Left ventricle myocardium inferior (tissue), 1 donor: ENCODE measurements around the gene PPIL1. TPM values are rescaled to one million over a fixed set of nuclear protein-coding genes. Genes with fewer than 3 reads are reported as not detected.

ENCODE experiments used
- DNase-seq: peaks from one replicate; pipeline ENCODE4 v3.0.0-alpha.2; 2020
- H3K27ac ChIP-seq: fragments of 200-600 bp; replicated peaks from 2 replicates; pipeline ENCODE4 v1.8.0; 2021
- H3K27me3 ChIP-seq: fragments of 200-600 bp; 2 replicates; pipeline ENCODE4 v1.8.0; 2021; ENCODE audit warnings: low read depth
- H3K36me3 ChIP-seq: fragments of 200-600 bp; 2 replicates; pipeline ENCODE4 v1.8.0; 2021
- H3K4me1 ChIP-seq: fragments of 200-600 bp; 2 replicates; pipeline ENCODE4 v1.8.0; 2021
- H3K4me3 ChIP-seq: fragments of 200-600 bp; 2 replicates; pipeline ENCODE4 v1.8.0; 2021; ENCODE audit warnings: mild to moderate bottlenecking, moderate library complexity
- H3K9me3 ChIP-seq: fragments of 200-600 bp; replicated peaks from 2 replicates; pipeline ENCODE4 v1.8.0; 2021
- CTCF ChIP-seq: fragments of 200-600 bp; IDR thresholded peaks from 2 replicates; pipeline ENCODE4 v1.8.0; 2021; ENCODE audit warnings: antibody characterized with exemption, mild to moderate bottlenecking, borderline replicate concordance
- intact Hi-C: fragments of 100-400 bp; cut with micrococcal nuclease; formaldehyde crosslinking; loops from one replicate; pipeline ENCODE4 v1.11.0; 2022
- long read RNA-seq: library from polyadenylated mRNA; unstranded; transcript quantifications from one replicate; pipeline ENCODE4 v2.0.0, GENCODE V29; 2021
- total RNA-seq: library from RNA; stranded (reverse); fragmentation: NEBNext Ultra II Directional; extraction: Animal tissue kit (Norgen Biotek cat#: 25700); gene quantifications from one replicate; pipeline ENCODE4 v1.2.1, GENCODE V29; 2021
- donor health status: DM: no; HTN: yes; CAD: no; lungs with severe emphysema.

PPIL1 gene
- 69.1 TPM for total RNA-seq
- long read RNA-seq, transcript PPIL1-201 (4 exons, 1,739 nt), result major isoform, 43 of 62 reads
- long read RNA-seq, partial matches to known transcripts, result 15 of 62 reads
- long read RNA-seq, other reads (novel, unspliced or antisense), result 3 of 62 reads

- intact Hi-C loops, result no loop called here
- Histone ChIP-seq H3K36me3 (peaks cover 10% of the 10 kb centered on the region), H3K9me3 (no peaks in the 10 kb centered on the region), H3K27ac (peak within 1 kb of the TSS; percentile 95), H3K27me3 (no peaks in the 10 kb centered on the region), H3K4me1 (peaks cover 63% of the 10 kb centered on the region), H3K4me3 (peak within 1 kb of the TSS; percentile 88)
- DNase-seq, result peak; percentile 78
- TF ChIP-seq CTCF, result no peak
Measured at GRCh38 chr6:36874443-36875249, at the start of gene PPIL1. PPIL1 (minus strand) TSS chr6:36874803; CDS start chr6:36874772, 31 bp downstream.

- H3K27ac ChIP-seq, result no peak overlapping the region
- H3K9me3 ChIP-seq, result no peaks in the 10 kb centered on the region
- peaks cover 40% of the 10 kb centered on the region for H3K4me1 ChIP-seq
- H3K27me3 ChIP-seq, result no peaks in the 10 kb centered on the region
- TF ChIP-seq CTCF, result no peak
- peaks cover 61% of the 10 kb centered on the region for H3K36me3 ChIP-seq
- intact Hi-C loops, result no loop called here
- no peak for DNase-seq
- no peak overlapping the region for H3K4me3 ChIP-seq
Measured at GRCh38 chr6:36924131-36924530, 49.5 kb upstream of the PPIL1 start.

GRCh38 chr6:36920546-36920945 is 45.9 kb upstream of the PPIL1 start:
- H3K27me3 ChIP-seq, result no peaks in the 10 kb centered on the region
- H3K9me3 ChIP-seq, result no peaks in the 10 kb centered on the region
- peak overlapping the region; percentile 82 for H3K27ac ChIP-seq
- intact Hi-C loops, result no loop called here
- peaks cover 47% of the 10 kb centered on the region for H3K4me1 ChIP-seq
- H3K36me3 ChIP-seq, result peaks cover 84% of the 10 kb centered on the region
- no peak overlapping the region for H3K4me3 ChIP-seq
- TF ChIP-seq CTCF, result no peak
- DNase-seq, result no peak

- TF ChIP-seq CTCF, result no peak
Measured at GRCh38 chr6:36920049-36920448, 45.4 kb upstream of the PPIL1 start.

GRCh38 chr6:36917541-36918193 is 43.1 kb upstream of the PPIL1 start:
- Histone ChIP-seq H3K27me3 (no peaks in the 10 kb centered on the region), H3K4me1 (peaks cover 61% of the 10 kb centered on the region), H3K9me3 (no peaks in the 10 kb centered on the region), H3K36me3 (peaks cover 82% of the 10 kb centered on the region), H3K4me3 (no peak overlapping the region), H3K27ac (peak overlapping the region; percentile 82)
- peak; percentile 47 for DNase-seq
- intact Hi-C loops, result no loop called here
- no peak for TF ChIP-seq CTCF

More at GRCh38 chr6:36920049-36920448, 45.4 kb upstream of the PPIL1 start:
- Histone ChIP-seq H3K4me1 (peaks cover 49% of the 10 kb centered on the region), H3K36me3 (peaks cover 84% of the 10 kb centered on the region), H3K4me3 (no peak overlapping the region), H3K27ac (peak overlapping the region; percentile 82), H3K9me3 (no peaks in the 10 kb centered on the region), H3K27me3 (no peaks in the 10 kb centered on the region)
- intact Hi-C loops, result no loop called here
- DNase-seq, result no peak
